SK-MEL-5 (cell line): ENCODE measurements around the gene ATF7. TPM values are rescaled to one million over a fixed set of nuclear protein-coding genes. Genes with fewer than 3 reads are reported as not detected.

ENCODE experiments used
- DNase-seq: peaks from one replicate; pipeline ENCODE4 v3.0.0-alpha.2; 2016; ENCODE audit warnings: low read depth, low spot score
- in situ Hi-C: cut with HindIII; loops from 2 replicates; pipeline ENCODE4 v1.10.0; 2016; ENCODE audit warnings: low sequenced_read_pairs, high pct_unique_total_duplicates, low pct_unique_long_range_greater_than_20kb
- total RNA-seq: library from RNA; depleted of rRNA; stranded (reverse); fragments of >200 nt; shearing (Covaris generic); gene quantifications from 2 replicates; pipeline ENCODE4 v1.2.3, GENCODE V29; 2014

ATF7 gene
- total RNA-seq, 1 experiment from 2014 or later, result 10.2 TPM

DNA sequence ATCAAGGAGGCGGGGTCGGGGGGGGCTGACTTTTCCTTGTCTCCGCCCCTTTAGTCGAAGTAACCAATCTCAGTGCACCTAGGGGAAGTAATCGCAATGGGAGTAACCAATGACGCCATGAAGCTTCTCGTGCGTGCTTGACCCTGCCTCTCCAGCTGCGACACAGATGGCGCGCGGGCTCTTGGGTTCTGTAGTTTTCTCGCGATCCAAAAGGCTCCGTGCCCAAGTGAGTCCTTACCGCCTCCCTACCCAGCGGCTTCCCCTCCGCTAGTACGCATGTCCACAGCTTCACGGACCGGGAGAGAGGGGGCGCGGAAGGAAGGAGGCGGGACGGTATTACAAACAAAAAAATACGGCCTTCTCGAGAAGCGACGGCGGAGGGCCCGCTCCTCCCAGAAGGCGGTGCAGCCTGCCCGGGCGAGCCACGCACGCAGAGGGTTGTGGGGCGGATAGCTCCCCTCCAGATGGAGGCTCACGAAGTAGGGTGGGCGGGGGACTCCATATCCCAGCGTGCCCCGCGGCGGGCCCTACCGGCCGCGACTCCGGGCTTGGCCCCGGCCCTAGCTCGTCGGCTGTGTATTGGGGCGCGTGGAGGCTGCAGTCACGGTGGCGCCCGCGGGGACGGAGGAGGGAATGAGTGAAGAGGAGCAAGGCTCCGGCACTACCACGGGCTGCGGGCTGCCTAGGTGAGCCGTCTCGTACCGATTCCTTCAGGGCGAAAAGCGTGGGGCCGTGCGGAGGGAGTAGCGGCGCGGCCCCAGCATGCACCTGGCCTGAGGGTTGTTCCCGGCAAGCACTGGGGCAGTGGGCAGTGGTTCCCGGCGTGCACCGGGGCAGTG is 125.2 kb downstream of the ATF7 start, which contains the start of gene TARBP2:
Gene TARBP2 (plus strand): TSS at position 508 of the 839 bp plus-strand sequence. CDS start 126 bp downstream, at position 634.
- in situ Hi-C loops, result no loop called here
- DNase-seq, result peak; percentile 100

DNA sequence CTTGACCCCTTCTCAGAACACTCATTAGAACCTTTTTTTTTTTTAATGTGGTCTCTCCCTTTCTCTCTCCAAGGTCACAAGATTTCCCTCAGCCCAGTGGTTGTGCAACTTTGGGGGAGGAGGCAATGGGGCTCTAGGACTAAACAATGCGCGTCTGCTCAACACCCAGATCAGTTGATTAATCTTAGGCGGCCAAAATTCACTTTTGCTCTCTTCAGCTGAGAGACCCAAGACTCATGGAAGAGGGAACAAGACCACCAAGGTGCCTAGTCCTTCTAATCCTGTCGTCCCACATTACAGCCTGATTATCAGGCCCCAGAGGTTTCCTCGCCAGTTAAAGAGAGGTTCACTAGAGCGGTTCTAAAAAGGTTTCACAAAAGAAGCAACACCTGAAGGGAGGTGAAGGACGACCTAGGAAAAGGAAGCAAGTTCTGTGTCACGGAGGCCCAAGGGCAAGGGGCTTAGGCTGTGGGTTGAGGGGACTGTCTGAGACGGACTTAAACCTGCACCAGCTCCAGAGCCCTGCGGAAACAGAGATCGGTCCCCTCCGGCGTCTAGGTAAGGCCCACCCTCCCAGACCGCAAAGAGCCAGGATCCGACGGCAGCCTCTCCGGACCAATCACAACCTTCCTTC is 125.9 kb downstream of the ATF7 start:
- in situ Hi-C loops, result no loop called here
- peak; percentile 68 for DNase-seq

- in situ Hi-C loops, result no loop called here
- DNase-seq, result peak; percentile 55
These were observed 126.7 kb downstream of the ATF7 start, which contains the start of gene MAP3K12 for GRCh38 chr12:53499266-53500141. Gene MAP3K12 (minus strand): TSS chr12:53499458. CDS start chr12:53487391, 12,067 bp downstream.

DNA sequence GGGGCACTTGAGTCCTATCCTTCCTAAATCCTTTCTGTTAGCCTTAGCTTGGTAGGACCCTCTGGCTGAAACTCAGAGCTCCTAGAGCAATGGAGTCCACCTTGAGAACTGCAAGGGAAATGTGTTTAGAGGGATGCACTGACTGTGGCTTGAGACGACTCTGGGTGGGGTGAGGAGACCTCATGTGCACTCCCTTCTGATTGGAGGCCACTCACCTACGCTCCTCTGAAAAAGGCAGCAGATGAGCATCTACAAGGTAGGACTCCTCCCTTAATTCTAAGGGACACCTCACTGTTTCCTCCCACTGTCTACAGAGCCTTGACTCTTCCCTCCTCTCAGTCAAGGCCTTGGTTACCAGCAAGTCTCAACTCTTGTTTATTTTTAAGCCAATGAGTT is 127.9 kb downstream of the ATF7 start:
- in situ Hi-C loops, result no loop called here
- DNase-seq, result no peak

- DNase-seq, result no peak
- in situ Hi-C loops, result no loop called here
These were observed 128.7 kb downstream of the ATF7 start for GRCh38 chr12:53497461-53497860.

DNA sequence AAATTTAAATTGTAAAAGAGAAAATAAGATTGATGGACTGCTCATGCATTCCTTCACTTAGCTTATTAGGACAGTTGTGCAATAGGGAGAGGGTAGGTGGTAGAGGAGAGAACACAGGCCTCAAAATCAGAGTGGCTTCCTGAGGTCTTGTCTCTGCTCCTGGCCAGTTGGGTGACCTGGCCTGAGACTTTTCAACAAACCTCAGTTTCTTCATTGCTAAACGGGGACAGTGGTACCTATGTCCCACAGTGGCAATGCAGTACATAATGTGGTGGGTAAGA is 129.5 kb downstream of the ATF7 start:
- in situ Hi-C loops, result no loop called here
- DNase-seq, result no peak

GRCh38 chr12:53495903-53496751 is 130.1 kb downstream of the ATF7 start:
- DNase-seq, result peak; percentile 83
- in situ Hi-C loops, result no loop called here

DNA sequence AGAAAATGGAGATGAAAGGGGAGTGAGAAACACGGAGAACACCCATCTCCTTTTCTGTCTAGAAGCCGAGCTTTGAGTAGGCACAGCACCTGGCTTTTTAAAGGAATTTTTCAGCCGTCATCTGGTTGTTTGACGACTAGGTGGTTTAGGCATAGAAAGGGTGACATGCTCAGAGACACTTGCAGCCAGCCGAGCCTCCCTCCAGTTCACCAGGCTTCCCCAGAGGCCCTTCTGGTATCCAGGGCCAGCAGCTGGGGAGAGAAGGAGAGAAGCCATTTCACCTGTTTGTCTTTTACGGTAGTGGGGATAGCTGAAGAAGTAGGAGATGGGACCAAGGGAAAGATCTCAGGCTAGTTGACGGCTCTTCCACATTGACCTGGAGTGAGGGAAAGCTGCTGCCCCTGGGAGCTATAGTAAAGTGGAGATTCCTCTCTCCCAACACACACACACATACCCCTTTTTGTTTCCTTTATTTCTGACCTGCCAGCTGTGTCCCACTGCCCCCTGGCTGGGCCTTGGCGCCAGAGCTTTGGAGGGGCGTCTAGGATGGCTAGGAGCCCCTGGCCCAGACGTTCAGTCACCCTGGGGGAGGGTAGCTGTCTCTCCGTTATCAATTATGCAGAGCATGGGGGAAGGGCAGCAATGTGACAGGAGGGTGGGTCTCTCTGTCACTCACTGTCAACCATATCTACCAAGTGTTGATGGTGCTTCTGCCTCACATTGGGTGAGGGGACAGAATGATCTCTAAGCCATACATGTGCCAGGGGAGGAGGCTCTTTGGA is 132.4 kb downstream of the ATF7 start:
- no peak for DNase-seq
- in situ Hi-C loops, result no loop called here

DNA sequence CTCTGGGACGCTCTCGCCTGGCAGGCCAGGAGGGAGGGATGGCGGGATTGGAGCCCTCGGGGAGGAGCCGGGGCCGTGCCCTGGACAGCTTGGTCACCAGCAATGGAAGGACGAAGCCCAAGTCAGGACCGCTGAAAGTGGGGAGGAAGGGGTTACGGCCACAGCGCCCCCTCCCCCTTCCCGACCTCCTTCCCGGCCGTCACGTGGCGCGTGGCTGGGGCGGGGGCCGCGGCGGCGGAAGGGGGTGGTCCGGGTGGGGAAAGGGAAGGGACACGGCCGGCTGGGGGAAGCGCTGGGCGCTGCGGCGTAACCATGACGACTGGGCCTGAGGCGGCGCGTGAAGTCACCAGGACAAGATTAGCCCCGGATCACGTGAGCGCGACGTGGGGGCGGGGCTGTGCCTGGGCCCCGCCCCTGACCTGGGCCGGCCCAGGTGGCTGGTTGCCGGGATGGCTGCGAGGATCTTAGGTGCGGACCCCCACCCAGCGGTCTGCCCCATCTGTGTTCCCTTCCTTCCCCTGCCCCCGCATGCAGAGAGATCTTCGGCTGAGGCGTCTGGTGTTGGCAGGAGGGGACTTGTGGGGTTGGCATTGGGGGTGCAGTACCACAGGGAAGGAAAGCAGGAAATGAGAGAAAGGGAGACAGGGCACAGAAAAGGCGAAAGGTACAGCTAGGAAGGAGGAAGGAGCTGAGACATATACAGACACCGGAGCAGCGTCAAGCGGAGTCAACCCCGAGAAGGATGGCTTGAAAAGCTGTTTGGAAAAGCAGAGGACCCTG is 133.2 kb downstream of the ATF7 start:
- in situ Hi-C loops, result no loop called here
- DNase-seq, result peak; percentile 93

- in situ Hi-C loops, result no loop called here
These were observed 134.0 kb downstream of the ATF7 start for GRCh38 chr12:53492188-53492587.

GRCh38 chr12:53489242-53489864 is 136.8 kb downstream of the ATF7 start:
- in situ Hi-C loops, result no loop called here

More at GRCh38 chr12:53492188-53492587, 134.0 kb downstream of the ATF7 start:
- no peak for DNase-seq

DNA sequence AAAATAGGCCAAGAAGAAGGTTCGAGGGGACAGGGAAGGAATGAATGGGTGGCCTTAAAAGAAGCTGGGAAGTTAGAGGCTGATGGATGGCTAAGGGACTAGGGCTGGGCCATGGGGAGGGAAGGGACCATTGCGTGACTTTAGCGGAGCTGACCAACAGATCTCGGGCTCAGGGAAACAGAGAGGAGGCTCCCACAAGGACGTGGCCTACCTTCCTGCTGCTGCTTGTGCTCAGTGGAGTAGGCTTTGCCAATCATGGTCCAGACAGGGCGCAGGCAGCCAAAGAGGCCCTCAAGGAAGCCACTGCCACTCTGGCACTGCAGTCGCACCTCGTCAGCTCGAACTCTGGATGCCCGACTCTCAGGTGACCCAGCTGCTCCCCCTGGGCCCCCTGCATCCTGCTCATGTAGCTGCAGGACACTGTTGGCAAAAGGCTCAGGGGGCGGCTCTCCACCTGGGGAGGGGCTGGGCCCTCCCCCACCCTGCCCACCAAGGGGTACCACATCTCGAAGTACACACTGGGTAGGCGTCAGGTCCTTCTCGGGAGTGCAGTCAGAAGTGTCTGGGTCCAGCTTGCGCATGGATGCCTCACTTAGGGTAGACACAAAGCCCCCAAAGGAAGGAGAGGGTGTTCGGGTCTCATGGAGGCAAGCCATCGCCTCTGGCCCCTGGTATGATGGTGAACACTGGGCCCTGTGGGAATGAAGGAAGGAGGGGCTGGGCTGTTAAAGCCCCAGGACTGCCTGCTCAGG is 139.3 kb downstream of the ATF7 start:
- in situ Hi-C loops, result no loop called here

More at GRCh38 chr12:53489242-53489864, 136.8 kb downstream of the ATF7 start:
- DNase-seq, result no peak

GRCh38 chr12:53485955-53486735 is 140.0 kb downstream of the ATF7 start:
- no peak for DNase-seq
- in situ Hi-C loops, result no loop called here

More for the DNA sequence above, 139.3 kb downstream of the ATF7 start:
- DNase-seq, result no peak
